Tibial nerve (tissue), 4 donors: ENCODE data around the gene LYSMD2.

Experiments used
- EP300 ChIP-seq, 2 donors: sonication (generic); formaldehyde crosslinking; IDR thresholded peaks; one replicate each; pipeline ENCODE4 v1.6.1; 2017; ENCODE audit warnings: antibody characterized with exemption in 2 of 2, mild to moderate bottlenecking in 1 of 2
- POLR2A ChIP-seq, 2 donors: fragments of 450-650 bp; IDR thresholded peaks; one replicate each; pipeline ENCODE4 v1.6.1; 2017; ENCODE audit warnings: antibody characterized with exemption in 2 of 2, mild to moderate bottlenecking in 2 of 2, moderate library complexity in 2 of 2
- TF ChIP-seq, protein P1 (sequence below), 5 experiments: fragments of 200-600 bp in 3 of 5; fragments of 450-650 bp in 2 of 5; sonication (generic) in 3 of 5; IDR thresholded peaks; one replicate each; pipeline ENCODE4 v1.5.1; 2016 to 2019; ENCODE audit warnings: antibody characterized with exemption in 5 of 5, mild to moderate bottlenecking in 3 of 5, moderate library complexity in 2 of 5

DNA sequence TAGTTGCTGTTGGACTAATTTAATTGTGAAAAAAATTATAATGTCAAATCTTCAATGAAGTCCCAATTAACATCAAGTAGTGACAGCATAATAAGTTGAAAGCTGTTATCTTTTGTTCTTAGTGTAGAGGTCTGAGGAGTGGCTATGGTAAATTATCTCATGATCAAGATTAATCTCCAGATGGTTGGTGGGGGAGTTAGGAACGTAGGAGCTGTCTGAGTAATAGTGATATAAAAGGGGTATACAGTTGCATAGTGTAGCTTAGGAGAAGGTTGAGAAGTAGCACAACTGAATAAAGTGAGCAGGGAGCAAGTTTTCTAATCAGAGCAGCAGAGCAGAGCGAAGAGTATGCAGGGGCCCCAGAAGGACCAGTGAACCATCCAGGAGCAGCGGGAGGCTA is 33.4 kb upstream of the LYSMD2 start:
- TF ChIP-seq, protein P1, sequence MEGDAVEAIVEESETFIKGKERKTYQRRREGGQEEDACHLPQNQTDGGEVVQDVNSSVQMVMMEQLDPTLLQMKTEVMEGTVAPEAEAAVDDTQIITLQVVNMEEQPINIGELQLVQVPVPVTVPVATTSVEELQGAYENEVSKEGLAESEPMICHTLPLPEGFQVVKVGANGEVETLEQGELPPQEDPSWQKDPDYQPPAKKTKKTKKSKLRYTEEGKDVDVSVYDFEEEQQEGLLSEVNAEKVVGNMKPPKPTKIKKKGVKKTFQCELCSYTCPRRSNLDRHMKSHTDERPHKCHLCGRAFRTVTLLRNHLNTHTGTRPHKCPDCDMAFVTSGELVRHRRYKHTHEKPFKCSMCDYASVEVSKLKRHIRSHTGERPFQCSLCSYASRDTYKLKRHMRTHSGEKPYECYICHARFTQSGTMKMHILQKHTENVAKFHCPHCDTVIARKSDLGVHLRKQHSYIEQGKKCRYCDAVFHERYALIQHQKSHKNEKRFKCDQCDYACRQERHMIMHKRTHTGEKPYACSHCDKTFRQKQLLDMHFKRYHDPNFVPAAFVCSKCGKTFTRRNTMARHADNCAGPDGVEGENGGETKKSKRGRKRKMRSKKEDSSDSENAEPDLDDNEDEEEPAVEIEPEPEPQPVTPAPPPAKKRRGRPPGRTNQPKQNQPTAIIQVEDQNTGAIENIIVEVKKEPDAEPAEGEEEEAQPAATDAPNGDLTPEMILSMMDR (IDR thresholded peaks at IDR 0.05), result no peak
- TF ChIP-seq POLR2A (IDR thresholded peaks at IDR 0.05) (no peak), EP300 (IDR thresholded peaks at IDR 0.05) (no peak)
